Transverse colon (tissue), 4 donors: ENCODE measurements around the gene ZNF644. TPM values are rescaled to one million over a fixed set of nuclear protein-coding genes. Genes with fewer than 3 reads are reported as not detected.

ENCODE experiments used
- DNase-seq: peaks from one replicate; pipeline ENCODE4 v3.0.0-alpha.2; 2019
- H3K27ac ChIP-seq, 4 donors: fragments of 200-600 bp; sonication (generic); 2 replicates each; pipeline ENCODE4 v1.5.1; 2016 to 2018; ENCODE audit warnings: inconsistent platforms in 4 of 4
- H3K27me3 ChIP-seq: fragments of 200-600 bp; sonication (generic); 2 replicates; pipeline ENCODE4 v1.5.1; 2017; ENCODE audit warnings: inconsistent platforms
- H3K36me3 ChIP-seq, 4 donors: fragments of 200-600 bp; sonication (generic); 2 replicates each; pipeline ENCODE4 v1.5.1; 2017 to 2019; ENCODE audit warnings: inconsistent platforms in 4 of 4
- H3K4me1 ChIP-seq, 4 donors: fragments of 200-600 bp; sonication (generic); 2 replicates each; pipeline ENCODE4 v1.5.1; 2017 to 2020; ENCODE audit warnings: inconsistent platforms in 4 of 4
- H3K4me3 ChIP-seq, 4 donors: fragments of 200-600 bp; sonication (generic); 1 replicate in 1 of 4; 2 replicates in 3 of 4; pipeline versions ENCODE4 v1.5.1 to v1.6.1; 2017 to 2019; ENCODE audit warnings: inconsistent platforms in 4 of 4
- H3K9me3 ChIP-seq, 2 donors: fragments of 200-600 bp; sonication (generic); 2 replicates each; pipeline ENCODE4 v1.5.1; 2017 to 2019; ENCODE audit warnings: inconsistent platforms in 2 of 2
- EP300 ChIP-seq: sonication (generic); formaldehyde crosslinking; IDR thresholded peaks from one replicate; pipeline ENCODE4 v1.6.1; 2017; ENCODE audit warnings: antibody characterized with exemption, low read depth
- POLR2A ChIP-seq: fragments of 450-650 bp; IDR thresholded peaks from one replicate; pipeline ENCODE4 v1.6.1; 2016; ENCODE audit warnings: antibody characterized with exemption, mild to moderate bottlenecking, moderate library complexity
- POLR2AphosphoS5 ChIP-seq, 3 donors: sonication (generic); formaldehyde crosslinking; IDR thresholded peaks; one replicate each; pipeline ENCODE4 v1.6.1; 2016; ENCODE audit warnings: antibody characterized with exemption in 3 of 3
- WGBS, 2 donors: methylation state at CpG; one replicate each; pipeline ENCODE4 v1.1.5; 2018; ENCODE audit warnings: low coverage in 1 of 2; 5-methylcytosine and 5-hydroxymethylcytosine counted together
- in situ Hi-C, 4 donors: fragments of 200-750 bp; cut with MboI; loops; one replicate each; pipeline versions ENCODE4 v1.15.0 to v1.15.1; 2017; ENCODE audit warnings: low sequenced_read_pairs in 3 of 4, low pct_ligation_motif_present in 1 of 4, low pct_unique_long_range_greater_than_20kb in 1 of 4
- intact Hi-C: fragments of 100-400 bp; cut with DNase I; formaldehyde crosslinking; loops from one replicate; pipeline ENCODE4 v1.15.1; 2023; ENCODE audit warnings: low total_unique reads
- total RNA-seq, 4 donors: library from RNA; depleted of rRNA; stranded (reverse); fragments of >200 nt; gene quantifications; one replicate each; pipeline ENCODE4 v1.1.0, GENCODE V29; 2016
- TF ChIP-seq, protein P1 (sequence below), 5 experiments: fragments of 200-600 bp in 3 of 5; fragments of 450-650 bp in 2 of 5; sonication (generic) in 3 of 5; IDR thresholded peaks; 1 replicate in 2 of 5; 2 replicates in 3 of 5; pipeline ENCODE4 v1.5.1; 2016 to 2017; ENCODE audit warnings: antibody characterized with exemption in 5 of 5, inconsistent platforms in 3 of 5, mild to moderate bottlenecking in 2 of 5, moderate library complexity in 1 of 5

Gene ZNF644
- total RNA-seq, 4 donors from 2014 or later = 19.5 to 86.2 (median 50.4) TPM

DNA sequence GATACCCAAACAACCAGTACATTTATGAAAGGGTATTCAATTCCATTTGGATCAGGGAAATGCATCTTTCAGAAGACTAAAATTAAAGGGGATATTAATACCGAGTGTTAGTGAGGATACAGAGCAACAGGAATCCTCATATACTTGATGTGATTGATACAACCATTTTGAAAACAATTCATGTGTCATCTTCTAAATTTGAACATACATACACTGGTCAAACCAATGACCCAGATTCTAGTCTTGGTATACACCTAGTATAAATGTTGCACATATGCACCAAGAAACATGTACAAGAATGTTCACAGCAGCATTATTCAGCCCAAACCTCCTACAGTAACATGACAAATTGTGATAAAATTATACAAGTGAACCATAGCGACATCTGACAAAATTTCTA is 58.6 kb downstream of the ZNF644 start:
- Histone ChIP-seq H3K27ac (no peak overlapping the region), H3K9me3 (no peaks in the 10 kb centered on the region), H3K4me3 (no peak overlapping the region), H3K27me3 (no peaks in the 10 kb centered on the region), H3K4me1 (peaks cover 0 to 6% (median 2%) of the 10 kb centered on the region in 4 donors), H3K36me3 (no peaks in the 10 kb centered on the region)
- intact Hi-C loops (no loop called here), in situ Hi-C loops (loop anchor here in 2 of 4 donors (25.0 kb wide), 1 partner anchor 376 kb away; no protein-coding TSS in a partner anchor)
- DNase-seq = no peak
- TF ChIP-seq POLR2AphosphoS5 (IDR thresholded peaks at IDR 0.05) = no peak
- TF ChIP-seq, protein P1, sequence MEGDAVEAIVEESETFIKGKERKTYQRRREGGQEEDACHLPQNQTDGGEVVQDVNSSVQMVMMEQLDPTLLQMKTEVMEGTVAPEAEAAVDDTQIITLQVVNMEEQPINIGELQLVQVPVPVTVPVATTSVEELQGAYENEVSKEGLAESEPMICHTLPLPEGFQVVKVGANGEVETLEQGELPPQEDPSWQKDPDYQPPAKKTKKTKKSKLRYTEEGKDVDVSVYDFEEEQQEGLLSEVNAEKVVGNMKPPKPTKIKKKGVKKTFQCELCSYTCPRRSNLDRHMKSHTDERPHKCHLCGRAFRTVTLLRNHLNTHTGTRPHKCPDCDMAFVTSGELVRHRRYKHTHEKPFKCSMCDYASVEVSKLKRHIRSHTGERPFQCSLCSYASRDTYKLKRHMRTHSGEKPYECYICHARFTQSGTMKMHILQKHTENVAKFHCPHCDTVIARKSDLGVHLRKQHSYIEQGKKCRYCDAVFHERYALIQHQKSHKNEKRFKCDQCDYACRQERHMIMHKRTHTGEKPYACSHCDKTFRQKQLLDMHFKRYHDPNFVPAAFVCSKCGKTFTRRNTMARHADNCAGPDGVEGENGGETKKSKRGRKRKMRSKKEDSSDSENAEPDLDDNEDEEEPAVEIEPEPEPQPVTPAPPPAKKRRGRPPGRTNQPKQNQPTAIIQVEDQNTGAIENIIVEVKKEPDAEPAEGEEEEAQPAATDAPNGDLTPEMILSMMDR (IDR thresholded peaks at IDR 0.05) = no peak
- TF ChIP-seq POLR2A = no peak
- TF ChIP-seq EP300 = no peak
- WGBS, 2 donors = 94 to 100% methylated on average over 2 of the region's 2 CpGs

DNA sequence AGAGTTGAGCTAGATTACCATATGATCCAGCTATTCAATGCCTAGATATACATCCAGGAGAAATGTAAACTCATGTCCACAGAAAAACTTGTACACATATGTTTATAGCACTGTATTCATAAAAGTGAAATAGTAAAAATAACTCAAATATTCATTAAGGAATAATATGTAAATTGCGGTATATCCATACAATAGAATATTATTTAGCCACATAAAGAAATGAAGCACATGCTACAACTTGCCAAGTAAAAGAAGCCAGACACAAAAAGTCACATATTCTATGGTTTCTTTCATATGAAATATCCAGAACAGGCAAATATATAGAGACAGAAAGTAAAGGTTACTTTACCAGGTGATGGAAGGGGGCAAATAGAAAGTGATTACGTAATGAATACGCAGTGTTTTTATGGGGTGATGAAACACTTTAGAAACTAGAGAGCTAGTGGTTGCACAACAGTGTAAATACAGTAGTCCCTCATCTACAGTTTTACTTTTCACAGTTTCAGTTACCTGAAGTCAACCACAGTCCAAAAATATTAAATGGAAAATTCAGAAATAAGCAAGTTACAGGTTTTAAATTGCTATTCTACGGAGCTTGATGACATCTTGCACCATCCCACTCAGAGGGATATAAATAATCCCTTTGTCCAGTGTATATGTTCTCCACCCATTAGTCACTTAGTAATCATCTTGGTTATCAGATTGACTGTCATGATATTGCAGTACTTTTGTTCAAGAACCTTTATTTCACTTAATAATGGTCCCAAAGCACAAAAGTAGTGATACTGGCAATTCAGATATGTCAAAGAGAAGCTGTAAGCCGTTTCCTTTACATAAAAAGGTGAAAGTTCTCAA is 62.3 kb downstream of the ZNF644 start:
- TF ChIP-seq POLR2A = no peak
- TF ChIP-seq, protein P1 (IDR thresholded peaks at IDR 0.05) = no peak
- no peak for TF ChIP-seq POLR2AphosphoS5 (IDR thresholded peaks at IDR 0.05)
- no peak for TF ChIP-seq EP300
- in situ Hi-C loops (loop anchor here in 2 of 4 donors (25.0 kb wide), 1 partner anchor 372 kb away; no protein-coding TSS in a partner anchor), intact Hi-C loops (no loop called here)
- Histone ChIP-seq H3K27me3 (no peaks in the 10 kb centered on the region), H3K9me3 (no peaks in the 10 kb centered on the region), H3K27ac (no peak overlapping the region), H3K4me1 (peaks cover 0 to 6% (median 2%) of the 10 kb centered on the region in 4 donors), H3K4me3 (no peak overlapping the region), H3K36me3 (no peaks in the 10 kb centered on the region)
- DNase-seq = no peak
- 81 to 84% methylated on average over 5 of the region's 5 CpGs for WGBS, 2 donors

DNA sequence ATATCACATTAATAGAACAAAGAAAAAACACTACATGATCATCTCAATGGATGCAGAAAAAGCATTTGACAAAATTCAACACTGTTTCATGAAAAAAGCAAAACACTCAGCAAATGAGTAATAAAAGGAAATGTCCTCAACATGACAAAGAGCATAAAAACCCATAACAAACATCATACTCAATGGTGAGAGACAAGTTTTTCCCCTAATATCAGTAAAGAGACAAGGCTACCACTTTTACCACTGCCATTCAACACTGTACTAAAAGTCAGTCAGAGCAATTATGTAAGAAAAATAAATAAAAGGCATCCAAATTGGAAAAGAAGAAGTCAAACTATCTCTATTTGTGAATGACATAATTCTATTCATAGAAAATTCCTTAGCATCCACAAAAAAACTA is 64.3 kb downstream of the ZNF644 start:
- no peak overlapping the region for H3K27ac ChIP-seq
- no peaks in the 10 kb centered on the region for H3K27me3 ChIP-seq
- in situ Hi-C loops = loop anchor here in 2 of 4 donors (25.0 kb wide), 1 partner anchor 370 kb away; no protein-coding TSS in a partner anchor
- intact Hi-C loops = no loop called here
- H3K36me3 ChIP-seq = no peaks in the 10 kb centered on the region
- H3K4me1 ChIP-seq = no peaks in the 10 kb centered on the region
- no peak overlapping the region for H3K4me3 ChIP-seq
- TF ChIP-seq POLR2A (no peak), EP300 (no peak), POLR2AphosphoS5 (IDR thresholded peaks at IDR 0.05) (no peak)
- TF ChIP-seq, protein P1 (IDR thresholded peaks at IDR 0.05) = no peak
- DNase-seq = no peak
- H3K9me3 ChIP-seq = no peaks in the 10 kb centered on the region

DNA sequence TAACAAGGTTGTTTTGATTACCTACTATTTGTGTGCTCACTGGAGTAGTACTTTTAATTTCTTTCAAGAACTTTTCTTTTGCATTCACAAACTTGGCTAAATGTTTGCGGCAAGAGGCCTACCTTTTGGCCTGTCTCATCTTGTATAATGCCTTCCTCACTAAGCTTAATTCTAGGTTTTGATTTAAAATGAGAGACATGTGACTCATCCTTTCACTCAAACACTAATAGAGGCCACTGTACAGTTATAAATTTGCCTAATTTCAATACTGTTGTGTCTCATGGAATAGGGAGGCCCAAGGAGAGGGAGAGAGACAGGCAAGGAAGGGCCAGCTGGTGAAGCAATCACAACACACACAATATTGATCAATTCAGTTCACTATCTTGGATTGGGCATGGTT is 66.1 kb downstream of the ZNF644 start:
- H3K4me3 ChIP-seq = no peak overlapping the region
- in situ Hi-C loops (loop anchor here in 2 of 4 donors (25.0 kb wide), 1 partner anchor 368 kb away; no protein-coding TSS in a partner anchor), intact Hi-C loops (no loop called here)
- no peaks in the 10 kb centered on the region for H3K36me3 ChIP-seq
- no peak overlapping the region for H3K27ac ChIP-seq
- H3K9me3 ChIP-seq = no peaks in the 10 kb centered on the region
- TF ChIP-seq POLR2A = no peak
- TF ChIP-seq POLR2AphosphoS5 (IDR thresholded peaks at IDR 0.05) = no peak
- TF ChIP-seq, protein P1 (IDR thresholded peaks at IDR 0.05) = no peak
- TF ChIP-seq EP300 = no peak
- no peak for DNase-seq
- peaks cover 0 to 5% (median 0%) of the 10 kb centered on the region in 4 donors for H3K4me1 ChIP-seq
- H3K27me3 ChIP-seq = no peaks in the 10 kb centered on the region
- WGBS, 2 donors = 83 to 100% methylated on average over 1 of the region's 1 CpG
